GM12873 (cell line): ENCODE data around the gene GPRIN1.

Experiments
- CTCF ChIP-seq: IDR thresholded peaks from 2 replicates; pipeline ENCODE4 v1.5.1; 2012; ENCODE audit warnings: low read depth, mild to moderate bottlenecking, moderate library complexity, low read length, control low read depth; ENCODE audit not compliant: insufficient read depth; ENCODE audit errors: missing control alignments

Gene GPRIN1

GRCh38 chr5:176646049-176646706, 36.2 kb upstream of the GPRIN1 start:
- no peak for TF ChIP-seq CTCF

GRCh38 chr5:176644878-176645670, 35.1 kb upstream of the GPRIN1 start:
- no peak for TF ChIP-seq CTCF

GRCh38 chr5:176644294-176644693, 34.3 kb upstream of the GPRIN1 start:
- no peak for TF ChIP-seq CTCF

- no peak for TF ChIP-seq CTCF
Observed at GRCh38 chr5:176643491-176644219, 33.7 kb upstream of the GPRIN1 start.

- TF ChIP-seq CTCF = no peak
Observed at GRCh38 chr5:176642675-176643490, 32.9 kb upstream of the GPRIN1 start.

GRCh38 chr5:176640616-176641015, 30.7 kb upstream of the GPRIN1 start:
- TF ChIP-seq CTCF = no peak
